PC-9 (cell line): ENCODE results near the gene NSF.

Experiments
- CTCF ChIP-seq: fragments of 200-600 bp; sonication (generic); conservative IDR thresholded peaks from 2 replicates; pipeline ENCODE4 v1.6.1; 2017; ENCODE audit warnings: mixed run types, antibody characterized with exemption, mild to moderate bottlenecking, moderate library complexity
- EZH2 ChIP-seq: fragments of 200-600 bp; sonication (generic); IDR thresholded peaks from 2 replicates; pipeline ENCODE4 v1.8.0; 2017; ENCODE audit warnings: antibody characterized with exemption, low read depth

GRCh38 chr17:46770439-46770817 lies 180.0 kb downstream of the NSF start:
- no peak for TF ChIP-seq CTCF
- TF ChIP-seq EZH2: no peak
